ENCODE results near the gene CENPF.

Gene CENPF

GRCh38 chr1:214632091-214632490, 29.1 kb downstream of the CENPF start:
- Histone ChIP-seq H3K9me2 (replicated peaks; ENCODE audit: control insufficient read depth, low read length) (no peaks in the 10 kb centered on the region), H3K9me3 (ENCODE audit: control insufficient read depth, insufficient read depth, low read length) (no peaks in the 10 kb centered on the region), H3K4me1 (ENCODE audit: control insufficient read depth, low read length) (no peaks in the 10 kb centered on the region), H3K27ac (ENCODE audit: low read depth, low read length) (no peak overlapping the region), H4K20me1 (ENCODE audit: control insufficient read depth, insufficient read depth, low read depth, low read length) (no peaks in the 10 kb centered on the region; the same call in 1 of the 2 replicates), H3K4me2 (ENCODE audit: low read length) (no peak overlapping the region), H3K4me3 (ENCODE audit: low read length) (no peak overlapping the region), H3K27me3 (ENCODE audit: control insufficient read depth, low read length) (no peaks in the 10 kb centered on the region), H3K79me2 (ENCODE audit: control insufficient read depth, low read length) (peaks cover 3% of the 10 kb centered on the region; the same call in 1 of the 2 replicates), H3K36me3 (ENCODE audit: control insufficient read depth, low read length) (peaks cover 94% of the 10 kb centered on the region), H3F3A (ENCODE audit: control insufficient read depth, insufficient read depth) (0 out of 2 replicates have a peak, but pooled peaks cover 6% of the 10 kb centered on the region)
- no peak for TF ChIP-seq CTCF (IDR thresholded peaks at IDR 0.05; ENCODE audit: low read depth, low read length, poor library complexity, severe bottlenecking)
- no peak for TF ChIP-seq EZH2phosphoT487 (IDR thresholded peaks at IDR 0.05; ENCODE audit: borderline replicate concordance, low read length)

GRCh38 chr1:214633686-214634085, 30.7 kb downstream of the CENPF start:
- Histone ChIP-seq H3K4me2 (ENCODE audit: low read length) (no peak overlapping the region), H3K9me3 (ENCODE audit: control insufficient read depth, insufficient read depth, low read length) (no peaks in the 10 kb centered on the region), H3K4me3 (ENCODE audit: low read length) (no peak overlapping the region), H3K79me2 (ENCODE audit: control insufficient read depth, low read length) (no peaks in the 10 kb centered on the region; the same call in 1 of the 2 replicates), H3K27ac (ENCODE audit: low read depth, low read length) (no peak overlapping the region), H3K9me2 (replicated peaks; ENCODE audit: control insufficient read depth, low read length) (no peaks in the 10 kb centered on the region), H3F3A (ENCODE audit: control insufficient read depth, insufficient read depth) (0 out of 2 replicates have a peak, but pooled peaks cover 2% of the 10 kb centered on the region), H3K36me3 (ENCODE audit: control insufficient read depth, low read length) (peaks cover 100% of the 10 kb centered on the region), H3K4me1 (ENCODE audit: control insufficient read depth, low read length) (no peaks in the 10 kb centered on the region), H4K20me1 (ENCODE audit: control insufficient read depth, insufficient read depth, low read depth, low read length) (no peaks in the 10 kb centered on the region; the same call in 1 of the 2 replicates), H3K27me3 (ENCODE audit: control insufficient read depth, low read length) (no peaks in the 10 kb centered on the region)
- TF ChIP-seq EZH2phosphoT487 (IDR thresholded peaks at IDR 0.05; ENCODE audit: borderline replicate concordance, low read length): no peak
- TF ChIP-seq CTCF (IDR thresholded peaks at IDR 0.05; ENCODE audit: low read depth, low read length, poor library complexity, severe bottlenecking): no peak

GRCh38 chr1:214634267-214634666, 31.3 kb downstream of the CENPF start:
- Histone ChIP-seq H3K9me3 (ENCODE audit: control insufficient read depth, insufficient read depth, low read length) (no peaks in the 10 kb centered on the region), H3K4me3 (ENCODE audit: low read length) (no peak overlapping the region), H4K20me1 (ENCODE audit: control insufficient read depth, insufficient read depth, low read depth, low read length) (no peaks in the 10 kb centered on the region; the same call in 1 of the 2 replicates), H3K27ac (ENCODE audit: low read depth, low read length) (no peak overlapping the region), H3K9me2 (replicated peaks; ENCODE audit: control insufficient read depth, low read length) (no peaks in the 10 kb centered on the region), H3K27me3 (ENCODE audit: control insufficient read depth, low read length) (no peaks in the 10 kb centered on the region), H3K4me1 (ENCODE audit: control insufficient read depth, low read length) (no peaks in the 10 kb centered on the region), H3K36me3 (ENCODE audit: control insufficient read depth, low read length) (peaks cover 100% of the 10 kb centered on the region), H3F3A (ENCODE audit: control insufficient read depth, insufficient read depth) (no peaks in the 10 kb centered on the region), H3K79me2 (ENCODE audit: control insufficient read depth, low read length) (no peaks in the 10 kb centered on the region; the same call in 1 of the 2 replicates), H3K4me2 (ENCODE audit: low read length) (no peak overlapping the region)
- TF ChIP-seq CTCF (IDR thresholded peaks at IDR 0.05; ENCODE audit: low read depth, low read length, poor library complexity, severe bottlenecking): no peak
- no peak for TF ChIP-seq EZH2phosphoT487 (IDR thresholded peaks at IDR 0.05; ENCODE audit: borderline replicate concordance, low read length)
